ENCODE measurements around the gene FSIP1. TPM values are rescaled to one million over a fixed set of nuclear protein-coding genes. Genes with fewer than 3 reads are reported as not detected.

FSIP1 gene
- total and polyA plus RNA-seq, 11 donors: 0.28 to 3.7 (median 0.97) TPM; not detected in 1

DNA sequence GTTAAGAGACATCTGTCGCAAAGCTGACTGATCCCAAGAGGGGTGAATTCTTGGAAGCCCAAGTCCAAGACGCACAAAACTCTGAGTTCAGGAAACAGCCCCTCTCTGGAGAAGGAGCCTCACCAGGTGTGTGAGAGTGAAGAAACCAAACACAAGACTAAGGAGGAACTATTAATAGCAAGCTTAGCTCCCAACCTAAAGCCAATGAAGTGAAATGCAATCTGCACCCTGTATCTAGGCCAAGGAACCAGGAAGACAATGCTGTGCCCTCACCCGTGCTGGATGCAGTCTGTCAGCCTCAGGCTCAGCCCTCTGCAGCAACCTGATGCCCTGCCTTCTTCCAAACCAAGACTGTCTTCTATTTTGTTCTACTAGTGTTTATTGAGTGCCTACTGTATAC lies 224.2 kb downstream of the FSIP1 start:
- H3K36me3 ChIP-seq: no peaks in the 10 kb centered on the region
- no peak for DNase-seq
- TF ChIP-seq POLR2A (IDR thresholded peaks at IDR 0.05): no peak
- TF ChIP-seq, protein P1, sequence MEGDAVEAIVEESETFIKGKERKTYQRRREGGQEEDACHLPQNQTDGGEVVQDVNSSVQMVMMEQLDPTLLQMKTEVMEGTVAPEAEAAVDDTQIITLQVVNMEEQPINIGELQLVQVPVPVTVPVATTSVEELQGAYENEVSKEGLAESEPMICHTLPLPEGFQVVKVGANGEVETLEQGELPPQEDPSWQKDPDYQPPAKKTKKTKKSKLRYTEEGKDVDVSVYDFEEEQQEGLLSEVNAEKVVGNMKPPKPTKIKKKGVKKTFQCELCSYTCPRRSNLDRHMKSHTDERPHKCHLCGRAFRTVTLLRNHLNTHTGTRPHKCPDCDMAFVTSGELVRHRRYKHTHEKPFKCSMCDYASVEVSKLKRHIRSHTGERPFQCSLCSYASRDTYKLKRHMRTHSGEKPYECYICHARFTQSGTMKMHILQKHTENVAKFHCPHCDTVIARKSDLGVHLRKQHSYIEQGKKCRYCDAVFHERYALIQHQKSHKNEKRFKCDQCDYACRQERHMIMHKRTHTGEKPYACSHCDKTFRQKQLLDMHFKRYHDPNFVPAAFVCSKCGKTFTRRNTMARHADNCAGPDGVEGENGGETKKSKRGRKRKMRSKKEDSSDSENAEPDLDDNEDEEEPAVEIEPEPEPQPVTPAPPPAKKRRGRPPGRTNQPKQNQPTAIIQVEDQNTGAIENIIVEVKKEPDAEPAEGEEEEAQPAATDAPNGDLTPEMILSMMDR (IDR thresholded peaks at IDR 0.05): no peak
- 71 to 76% (median 74%) methylated on average over 3 of the region's 3 CpGs for WGBS, 4 donors
- no peaks in the 10 kb centered on the region for H3K27me3 ChIP-seq
- ATAC-seq: no peak
- intact Hi-C loops (cut with DNase I): no loop called here
- H3K9me3 ChIP-seq: no peaks in the 10 kb centered on the region
- H3K27ac ChIP-seq: no peak overlapping the region
- no peak overlapping the region for H3K4me3 ChIP-seq
- H3K4me1 ChIP-seq: peaks cover 0 to 19% (median 0%) of the 10 kb centered on the region in 12 donors

DNA sequence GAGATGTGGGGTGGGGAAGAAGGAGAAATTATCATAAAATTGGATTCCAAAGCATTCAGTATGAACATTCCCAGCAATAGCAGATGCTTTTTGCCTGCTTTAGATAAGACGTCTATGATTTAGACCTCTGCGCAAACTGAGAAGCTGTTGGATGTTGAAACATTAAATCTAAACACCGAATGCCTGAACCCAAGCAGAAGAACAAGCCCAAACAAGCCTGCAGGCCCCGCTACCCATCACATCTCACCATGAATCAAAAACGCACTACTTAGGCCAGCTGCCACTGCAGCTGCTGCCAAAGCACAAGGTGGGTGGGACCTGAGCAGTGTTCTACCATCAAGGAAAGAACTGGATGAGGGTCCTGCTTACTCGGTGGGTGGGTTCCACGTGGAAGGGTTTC lies 226.2 kb downstream of the FSIP1 start:
- Histone ChIP-seq H3K4me1 (peaks cover 0 to 19% (median 0%) of the 10 kb centered on the region in 12 donors), H3K27ac (peak overlapping the region in 1 of 12 donors; percentile 22)

DNA sequence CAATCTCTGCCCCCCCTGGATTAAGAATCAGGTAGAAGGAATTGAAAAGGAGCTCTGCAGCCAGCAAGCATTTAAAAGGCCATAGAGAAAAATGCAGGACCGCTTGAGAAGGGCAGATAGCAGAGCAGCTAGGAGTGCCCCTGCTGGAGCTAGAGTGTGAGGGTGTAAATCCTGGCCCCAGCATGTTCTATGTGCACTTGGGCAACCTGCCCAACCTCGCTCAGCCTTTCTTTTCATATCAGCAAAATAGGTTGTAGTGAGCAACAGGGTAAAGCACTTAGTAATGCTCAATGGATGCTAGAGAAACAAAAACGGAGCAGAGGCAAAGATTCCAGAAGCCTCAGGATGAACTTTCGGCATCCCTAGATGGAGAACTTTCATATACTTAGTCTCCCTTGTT lies 226.8 kb downstream of the FSIP1 start:
- H3K27me3 ChIP-seq: no peaks in the 10 kb centered on the region
- H3K9me3 ChIP-seq: no peaks in the 10 kb centered on the region
- H3K4me3 ChIP-seq: no peak overlapping the region
- 61 to 74% (median 65%) methylated on average over 4 of the region's 4 CpGs for WGBS, 4 donors
- peak overlapping the region in 1 of 12 donors; percentile 22 for H3K27ac ChIP-seq
- ATAC-seq (no peak), DNase-seq (no peak)
- intact Hi-C loops (cut with DNase I): no loop called here
- no peak for TF ChIP-seq POLR2A (IDR thresholded peaks at IDR 0.05)
- TF ChIP-seq, protein P1 (IDR thresholded peaks at IDR 0.05): no peak
- no peaks in the 10 kb centered on the region for H3K36me3 ChIP-seq
- H3K4me1 ChIP-seq: peaks cover 0 to 19% (median 0%) of the 10 kb centered on the region in 12 donors

More for the DNA sequence above, 226.2 kb downstream of the FSIP1 start:
- Histone ChIP-seq H3K4me3 (no peak overlapping the region), H3K36me3 (no peaks in the 10 kb centered on the region), H3K27me3 (no peaks in the 10 kb centered on the region), H3K9me3 (no peaks in the 10 kb centered on the region)
- no peak for TF ChIP-seq POLR2A (IDR thresholded peaks at IDR 0.05)
- TF ChIP-seq, protein P1 (IDR thresholded peaks at IDR 0.05): no peak
- intact Hi-C loops (cut with DNase I): no loop called here
- ATAC-seq (no peak), DNase-seq (no peak)
- WGBS, 4 donors: 86 to 92% (median 89%) methylated on average over 7 of the region's 7 CpGs

- Histone ChIP-seq H3K36me3 (no peaks in the 10 kb centered on the region), H3K4me1 (peaks cover 0 to 19% (median 0%) of the 10 kb centered on the region in 12 donors), H3K27ac (peak overlapping the region in 1 of 12 donors; percentile 21), H3K27me3 (no peaks in the 10 kb centered on the region), H3K4me3 (no peak overlapping the region), H3K9me3 (no peaks in the 10 kb centered on the region)
- no peak for ATAC-seq
- DNase-seq: no peak
- intact Hi-C loops (cut with DNase I): no loop called here
- TF ChIP-seq, protein P1 (IDR thresholded peaks at IDR 0.05): no peak
- TF ChIP-seq POLR2A (IDR thresholded peaks at IDR 0.05): no peak
Observed at GRCh38 chr15:39554746-39555387, 227.8 kb downstream of the FSIP1 start.
